ENCODE measurements around the gene SLIT1.

The SLIT1 gene

DNA sequence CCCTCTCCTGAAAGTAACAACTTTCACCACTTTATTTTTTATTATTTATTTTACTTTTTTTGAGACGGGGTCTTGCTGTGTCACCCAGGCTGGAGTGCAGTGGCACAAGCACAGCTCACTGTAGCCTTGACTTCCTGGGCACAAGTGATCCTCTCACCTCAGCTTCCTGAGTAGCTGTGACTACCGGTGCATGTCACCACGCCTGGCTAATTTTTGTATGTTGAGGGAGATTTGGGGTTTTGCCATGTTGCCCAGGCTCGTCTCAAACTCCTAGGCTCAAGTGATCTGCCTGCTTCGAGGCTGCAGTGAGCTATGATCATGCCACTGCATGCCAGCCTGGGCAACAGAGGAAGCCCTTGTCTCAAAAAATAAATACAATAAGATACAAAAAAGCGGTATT is 14.9 kb upstream of the SLIT1 start:
- DNase-seq, result peak; percentile 16

DNA sequence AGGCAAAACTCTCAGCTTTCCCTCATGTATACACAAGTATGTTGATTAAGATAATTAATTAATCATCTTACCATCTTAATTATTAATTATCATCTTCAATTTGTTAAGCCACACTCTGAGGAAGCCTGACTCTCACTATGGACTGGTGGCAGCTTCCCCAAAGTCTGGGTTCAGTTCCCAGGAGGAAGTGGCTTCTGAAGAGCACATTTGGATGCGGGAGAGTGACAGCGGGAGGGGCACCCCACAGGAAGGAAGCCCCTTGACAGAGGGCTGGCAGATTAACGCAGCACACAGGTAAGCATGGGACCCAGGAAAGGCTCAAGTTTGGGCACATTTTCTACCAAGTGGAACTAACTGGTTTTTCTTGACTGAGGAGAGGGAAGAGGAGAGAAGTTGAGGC is 13.4 kb upstream of the SLIT1 start:
- peak; percentile 5 for DNase-seq

DNA sequence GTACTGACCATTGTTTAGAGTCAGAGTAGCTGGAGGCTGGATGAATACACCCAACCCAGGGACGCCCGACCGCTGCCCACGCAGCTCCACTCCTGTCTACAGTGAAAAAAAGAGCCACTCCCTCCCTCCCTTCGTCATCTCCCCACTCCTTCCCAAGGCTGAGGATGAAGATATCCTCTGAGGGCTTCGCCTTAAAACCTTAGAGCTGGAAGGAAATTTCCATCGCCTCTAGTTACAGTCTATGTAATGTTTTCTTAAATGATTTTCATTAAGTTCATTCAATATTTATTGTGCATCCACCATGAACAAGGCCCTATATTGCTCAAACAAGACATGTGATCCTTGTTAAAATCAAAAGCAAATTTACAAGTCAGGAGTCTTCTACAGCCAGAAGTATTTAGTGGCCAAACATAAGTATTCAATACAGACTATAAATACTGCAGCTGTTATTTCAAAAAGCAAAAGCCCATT is 11.3 kb upstream of the SLIT1 start:
- no peak for DNase-seq

DNA sequence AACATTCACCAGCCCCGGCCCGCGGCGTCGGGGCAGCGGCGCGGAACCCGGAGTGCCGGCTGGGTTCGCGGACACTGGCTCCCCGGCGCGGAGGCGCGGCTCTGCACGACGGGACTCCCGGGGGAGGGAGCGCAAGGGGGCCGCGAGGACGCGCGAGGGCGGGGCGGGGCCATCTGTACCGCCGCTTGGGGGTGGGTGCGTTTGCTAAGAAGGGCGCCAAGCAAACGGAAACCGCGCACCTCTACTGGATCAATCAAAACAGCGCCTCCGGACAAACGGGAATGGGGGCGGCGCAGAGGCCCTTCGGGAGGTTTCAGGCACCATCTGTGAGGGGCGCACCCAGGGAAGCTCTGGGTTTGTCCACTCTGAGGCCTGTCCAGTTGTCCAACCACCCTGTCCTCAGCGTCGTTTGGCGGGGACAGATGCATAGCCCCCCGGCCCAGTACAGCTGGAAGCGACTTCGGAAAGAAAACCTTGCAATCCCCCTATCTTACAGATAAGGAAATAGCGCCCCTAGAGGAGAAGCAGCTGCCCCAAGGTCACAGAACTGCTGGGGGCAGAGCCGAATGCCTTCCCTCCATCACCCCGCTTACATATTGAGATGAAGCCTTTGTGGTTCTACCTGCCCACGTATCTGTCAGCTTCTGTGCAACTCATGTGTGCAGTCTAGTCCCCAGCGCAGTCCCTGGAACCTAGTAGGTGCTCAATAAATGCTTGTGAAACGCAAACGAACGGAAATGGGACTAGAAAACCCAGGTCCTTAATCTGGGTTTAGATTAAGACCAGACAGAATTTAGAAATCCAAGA is 10.7 kb upstream of the SLIT1 start:
- DNase-seq, result peak; percentile 43

DNA sequence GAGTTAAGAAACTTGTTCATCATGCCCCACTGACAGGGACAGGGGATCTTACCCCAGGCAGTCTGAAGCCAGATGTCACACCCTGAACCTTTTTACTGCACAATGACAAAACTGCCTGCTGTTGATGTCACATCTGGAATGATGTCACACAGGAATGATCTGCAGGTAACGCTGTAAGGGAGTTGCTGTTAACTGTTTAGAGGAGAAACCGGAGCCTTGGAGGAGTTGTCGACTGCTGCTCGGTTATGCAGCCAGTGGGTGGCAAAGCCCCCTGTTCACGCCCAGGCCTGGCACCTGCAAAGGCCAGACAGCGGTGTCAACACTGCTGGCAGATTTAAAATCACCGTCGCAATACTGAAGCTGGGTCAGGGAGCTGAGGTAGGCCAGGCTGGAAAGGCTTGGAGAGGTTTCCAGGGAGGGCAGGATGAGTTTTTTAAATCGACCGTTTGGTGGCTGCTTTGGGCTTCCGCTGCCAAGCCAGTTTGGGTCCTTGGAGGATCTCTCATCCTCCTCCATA is 10.0 kb upstream of the SLIT1 start:
- peak; percentile 30 for DNase-seq

DNA sequence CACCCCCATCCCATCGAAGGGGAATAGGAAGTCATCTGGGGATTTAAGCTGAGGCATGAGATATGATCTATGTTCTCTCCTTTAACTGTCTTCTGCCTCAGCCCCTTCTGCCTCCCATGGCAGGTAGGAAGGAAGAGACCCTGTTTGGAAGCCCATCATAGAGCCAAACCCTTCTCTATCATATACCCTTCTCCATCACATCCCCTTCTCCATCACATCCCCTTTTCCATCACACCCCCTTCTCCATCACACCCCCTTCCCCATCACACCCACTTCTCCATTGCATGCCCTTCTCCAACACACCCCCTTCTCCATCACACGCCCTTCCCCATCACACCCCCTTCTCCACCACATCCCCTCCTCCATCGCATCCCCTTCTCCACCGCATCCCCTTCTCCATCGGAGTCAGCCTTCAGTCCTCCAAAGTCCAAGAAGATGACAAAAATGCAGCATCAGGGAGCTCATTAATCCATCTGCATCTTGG is 7.2 kb upstream of the SLIT1 start:
- no peak for DNase-seq

DNA sequence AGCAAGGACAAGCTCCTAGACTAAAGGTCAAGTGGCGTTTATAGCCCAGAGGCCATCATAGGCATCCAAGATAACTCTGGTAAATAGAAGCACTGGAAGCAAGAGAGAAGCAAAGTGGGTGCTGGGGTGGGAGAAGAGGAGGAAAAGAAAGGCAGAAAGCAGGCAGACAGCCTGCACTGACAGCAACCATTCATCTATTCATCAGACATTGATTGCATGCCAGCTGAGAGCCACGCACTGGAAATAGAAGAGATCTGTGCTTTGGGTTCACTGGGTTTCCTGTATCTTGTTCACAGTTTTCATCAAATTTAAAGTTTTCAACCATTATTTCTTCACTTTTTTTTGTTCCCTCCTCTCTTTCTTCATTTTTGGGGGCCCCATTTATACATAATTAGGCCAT is 4.7 kb upstream of the SLIT1 start:
- DNase-seq, result no peak

DNA sequence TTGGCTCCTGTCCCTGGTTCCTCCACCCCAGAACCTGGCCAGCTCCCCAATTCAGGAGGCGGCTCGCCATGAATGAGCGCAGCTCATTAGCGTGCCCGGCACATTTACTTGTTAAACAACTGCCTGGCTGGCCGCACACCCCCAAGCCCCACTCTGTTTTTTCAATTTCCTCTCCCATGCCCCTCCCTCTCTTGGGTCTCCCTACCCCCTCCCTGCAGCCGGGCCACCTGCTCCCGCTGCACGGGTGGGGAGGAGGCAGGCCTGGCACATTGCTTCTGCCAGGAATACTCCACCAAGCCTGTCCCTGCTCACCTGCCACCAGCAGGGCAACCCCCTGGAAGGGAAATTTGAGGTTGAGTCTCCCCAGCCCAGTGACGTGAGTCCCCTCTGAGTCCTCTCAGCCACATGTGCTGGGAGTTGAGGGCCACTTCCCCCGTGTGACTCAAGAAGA is 2.5 kb upstream of the SLIT1 start:
- peak; percentile 57 for DNase-seq

DNA sequence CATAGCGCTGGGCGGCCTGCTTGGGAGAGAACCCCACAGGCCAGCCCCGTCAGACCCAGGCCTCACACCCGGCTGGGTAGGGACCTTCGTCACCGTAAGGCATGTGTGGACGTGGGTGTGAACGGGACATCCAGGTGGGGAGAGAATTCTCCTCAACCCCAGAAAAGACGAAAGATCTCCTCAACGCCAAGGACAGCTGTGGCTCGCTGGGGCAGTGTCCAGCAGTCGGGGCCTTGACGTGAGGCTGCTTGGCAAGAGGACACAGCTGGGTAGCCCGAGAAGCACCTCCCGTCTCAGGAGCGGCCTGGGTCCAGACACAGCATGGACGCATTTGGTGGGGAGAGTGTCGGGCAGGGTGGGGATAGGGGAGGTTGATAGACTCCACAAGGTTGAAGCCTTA is 1.2 kb upstream of the SLIT1 start:
- DNase-seq, result no peak

DNA sequence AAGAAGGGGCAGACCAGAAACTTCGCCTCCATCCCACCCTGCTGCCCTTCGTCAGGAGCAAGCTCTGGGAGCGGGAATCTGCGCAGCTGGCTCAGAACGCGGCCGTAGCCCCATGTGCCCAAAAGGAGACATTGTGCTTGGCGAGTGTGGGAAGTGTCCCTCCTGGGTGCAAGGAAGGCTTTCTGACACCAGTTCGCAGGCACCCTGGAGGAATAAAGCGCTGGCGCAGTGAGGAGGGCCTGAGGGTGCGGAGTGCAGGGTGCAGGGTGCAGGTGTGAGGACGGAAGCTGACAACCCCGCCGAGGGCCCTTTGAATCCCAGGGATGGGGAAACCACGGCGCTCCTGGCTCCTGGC is 811 bp downstream of the SLIT1 start:
- DNase-seq, result no peak

DNA sequence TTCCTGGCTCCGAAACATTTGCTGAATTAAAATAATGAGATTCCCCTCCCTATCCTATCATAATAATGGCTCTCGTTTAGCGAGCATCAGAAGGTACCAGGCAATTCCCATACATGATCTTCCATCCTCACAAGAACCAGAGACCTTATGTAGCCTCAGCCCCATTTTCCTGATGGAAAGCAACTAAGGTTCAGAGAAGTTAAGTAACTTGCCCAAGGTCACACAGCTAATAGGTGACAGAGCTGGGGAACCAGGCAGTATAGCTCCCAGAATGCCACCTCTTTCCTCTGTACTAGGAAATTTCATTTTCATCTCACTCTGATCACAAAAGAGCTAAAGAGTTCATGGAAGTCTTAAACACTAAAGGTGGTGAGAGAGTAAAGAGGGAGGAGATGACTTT is 2.4 kb downstream of the SLIT1 start:
- no peak for DNase-seq

DNA sequence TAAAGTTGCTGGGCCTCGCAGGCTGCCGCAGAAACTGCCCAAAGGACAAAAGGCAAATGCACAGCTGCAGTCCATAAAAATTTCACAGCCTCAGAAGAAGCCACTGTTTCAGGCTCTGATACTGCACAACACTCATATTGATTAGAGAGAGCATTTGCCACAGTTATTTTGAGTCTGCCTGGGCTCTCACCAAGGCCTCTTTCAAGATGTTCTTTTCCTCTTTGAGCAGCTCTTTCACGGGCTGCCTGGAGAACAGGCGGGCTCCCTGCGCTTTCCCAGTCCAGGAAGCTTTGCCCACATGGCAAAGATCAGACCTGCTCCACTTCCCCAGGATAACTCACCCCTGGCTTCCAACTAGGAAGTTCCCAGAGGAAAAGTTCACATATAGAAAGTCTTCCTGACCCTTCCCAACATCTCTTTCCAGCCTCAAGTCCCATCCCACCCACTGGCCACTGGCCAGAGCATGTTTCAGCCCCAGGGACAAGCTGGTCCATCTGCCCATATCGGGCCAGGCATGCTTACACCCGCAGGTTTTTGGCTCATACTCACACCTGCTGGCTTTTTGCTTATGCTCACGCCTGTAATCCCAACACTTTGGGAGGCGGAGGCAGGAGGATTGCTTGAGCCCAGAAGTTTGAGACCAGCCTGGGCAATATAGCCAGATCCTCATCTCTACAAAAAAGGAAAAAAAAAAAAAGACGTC is 3.3 kb downstream of the SLIT1 start:
- DNase-seq, result no peak

DNA sequence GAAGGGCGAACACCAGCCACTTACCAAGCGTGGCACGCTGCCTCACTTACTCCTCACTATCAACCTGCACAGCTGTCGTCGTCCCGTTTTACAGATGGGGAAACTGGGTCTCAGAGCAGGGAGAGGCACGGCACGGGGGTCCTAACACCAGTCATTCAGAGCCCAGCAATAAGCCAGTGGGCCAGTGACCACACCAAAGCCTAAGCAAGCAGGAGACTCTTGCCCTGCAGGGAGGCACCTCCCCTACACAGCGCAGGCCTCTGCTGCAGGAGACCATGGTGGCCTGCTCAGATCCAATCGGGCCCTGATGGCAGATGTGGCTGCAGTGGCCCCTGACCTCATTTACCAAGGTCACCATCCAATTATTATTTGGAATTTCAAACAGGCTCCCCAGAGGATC is 4.8 kb downstream of the SLIT1 start:
- DNase-seq, result no peak

DNA sequence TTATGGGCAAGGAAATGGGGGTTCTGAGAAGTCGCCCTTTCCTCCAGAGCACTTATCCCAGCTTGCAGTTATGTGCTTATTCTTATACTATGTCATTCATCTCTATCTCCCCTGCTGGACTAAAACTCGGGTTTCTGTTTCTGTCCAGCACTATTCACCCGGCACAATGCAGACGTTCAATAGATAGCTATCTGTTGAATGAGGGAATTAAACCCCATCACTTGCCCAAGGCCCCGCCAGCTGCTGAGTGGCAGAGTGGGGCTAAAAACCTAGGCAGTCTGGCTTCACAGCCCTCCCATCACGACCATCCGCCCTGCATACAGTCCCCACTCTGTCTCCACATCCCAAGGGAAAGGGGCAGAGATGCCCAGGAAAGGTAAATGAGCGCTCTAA is 5.4 kb downstream of the SLIT1 start:
- no peak for DNase-seq

DNA sequence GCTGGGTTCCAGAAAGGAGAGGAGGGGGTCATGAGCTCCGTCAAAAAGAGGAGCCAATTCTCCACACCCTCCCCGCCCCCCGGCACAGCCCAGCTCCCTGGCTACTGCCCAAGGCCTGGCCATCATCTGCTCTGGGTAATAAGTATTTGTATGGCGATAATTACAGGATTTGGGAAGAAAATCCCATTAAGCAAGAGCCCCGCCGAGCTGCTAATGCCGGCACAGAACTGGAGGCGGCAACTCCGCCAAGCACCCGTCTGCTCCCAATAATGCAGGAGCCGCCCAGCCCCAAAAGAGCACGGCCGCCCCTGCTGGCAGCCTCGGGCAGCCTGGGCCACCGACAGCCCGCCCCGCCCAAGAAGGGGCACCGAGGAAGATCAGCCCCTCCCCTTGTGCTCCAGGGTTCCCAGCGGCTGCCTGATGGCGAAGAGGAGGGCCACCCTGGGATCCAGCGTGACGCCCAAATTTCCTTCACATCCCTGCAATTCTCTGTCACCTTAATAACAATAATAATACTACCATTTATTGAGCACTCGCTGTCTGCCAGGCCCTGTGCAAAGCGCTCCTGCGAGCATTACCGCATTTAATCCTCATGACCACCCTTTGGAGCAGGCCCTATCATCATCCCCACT is 5.9 kb downstream of the SLIT1 start:
- DNase-seq, result peak; percentile 28

DNA sequence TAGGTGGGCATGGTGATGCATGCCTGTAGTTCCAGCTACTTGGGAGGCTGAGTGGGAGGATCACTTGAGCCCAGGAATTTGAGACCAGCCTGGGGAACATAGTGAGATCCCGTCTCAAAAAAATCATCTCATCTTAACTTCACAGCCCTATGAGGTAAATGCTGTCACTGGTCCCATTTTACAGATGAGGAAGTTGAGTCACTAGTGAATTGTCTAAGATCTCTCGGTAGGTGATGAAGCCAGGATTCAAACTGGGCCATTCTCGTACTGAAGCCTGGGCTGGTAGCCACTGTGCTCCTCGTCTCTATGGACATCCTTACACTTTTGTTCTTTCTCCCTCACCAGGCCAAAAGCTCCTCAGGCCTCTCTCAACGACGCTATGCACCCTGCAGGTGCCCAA is 6.4 kb downstream of the SLIT1 start:
- DNase-seq, result peak; percentile 15

DNA sequence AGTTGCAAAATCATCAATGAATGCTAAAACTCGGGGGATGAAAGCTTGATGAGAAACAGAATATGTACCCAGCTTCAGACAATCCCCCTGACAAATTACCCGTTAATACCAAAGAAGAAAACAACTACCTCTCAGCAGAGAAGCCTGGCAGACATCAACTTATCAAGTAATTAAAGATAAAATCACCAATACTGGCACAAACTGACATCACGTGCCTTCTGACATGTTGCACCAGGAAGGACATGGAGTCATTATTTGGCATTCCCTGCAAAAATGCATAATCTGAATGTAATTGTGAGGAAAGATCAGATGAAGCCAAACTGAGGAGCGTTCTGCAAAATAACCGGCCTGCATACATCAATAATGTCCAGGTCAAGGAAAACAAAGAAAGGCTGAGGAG is 7.7 kb downstream of the SLIT1 start:
- no peak for DNase-seq

DNA sequence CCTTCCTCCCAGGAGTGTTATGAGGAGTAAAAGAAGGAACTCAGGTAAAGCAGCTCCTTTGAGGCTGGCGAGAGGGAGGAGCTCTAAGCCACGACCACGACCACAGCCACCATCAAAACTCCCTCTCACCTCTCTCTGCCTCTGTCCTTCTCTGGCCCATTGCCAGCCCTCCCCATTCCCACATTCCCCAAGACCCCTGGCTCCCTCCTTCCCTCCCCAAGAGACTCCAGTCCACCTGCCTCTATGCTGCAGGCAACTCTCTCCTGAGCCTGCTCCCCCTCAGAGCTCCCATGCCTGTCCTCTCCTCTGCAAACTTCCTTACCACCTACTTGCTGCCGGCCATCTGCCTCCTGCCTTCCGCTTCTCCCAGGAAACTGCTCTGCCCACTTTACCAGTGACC is 9.5 kb downstream of the SLIT1 start:
- DNase-seq, result no peak

DNA sequence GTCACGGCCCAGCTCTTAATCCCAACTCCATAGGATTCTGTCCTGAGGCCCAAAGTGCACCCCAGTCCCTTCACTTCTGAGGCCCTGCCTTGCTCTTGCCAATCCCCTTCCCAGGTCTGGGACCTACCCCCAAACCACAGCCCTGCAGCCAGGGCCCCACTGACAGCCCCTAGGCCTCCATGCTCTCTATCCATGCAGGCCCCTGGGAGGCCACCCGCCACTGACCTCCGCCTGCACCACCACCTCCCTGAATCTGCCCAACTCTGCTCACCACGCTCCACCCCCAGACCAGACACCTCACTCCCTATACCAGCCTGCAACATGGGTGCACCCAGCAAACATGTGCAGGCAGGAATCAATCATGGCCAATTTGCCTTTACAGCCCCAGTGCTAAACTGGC is 10.2 kb downstream of the SLIT1 start:
- DNase-seq, result no peak

DNA sequence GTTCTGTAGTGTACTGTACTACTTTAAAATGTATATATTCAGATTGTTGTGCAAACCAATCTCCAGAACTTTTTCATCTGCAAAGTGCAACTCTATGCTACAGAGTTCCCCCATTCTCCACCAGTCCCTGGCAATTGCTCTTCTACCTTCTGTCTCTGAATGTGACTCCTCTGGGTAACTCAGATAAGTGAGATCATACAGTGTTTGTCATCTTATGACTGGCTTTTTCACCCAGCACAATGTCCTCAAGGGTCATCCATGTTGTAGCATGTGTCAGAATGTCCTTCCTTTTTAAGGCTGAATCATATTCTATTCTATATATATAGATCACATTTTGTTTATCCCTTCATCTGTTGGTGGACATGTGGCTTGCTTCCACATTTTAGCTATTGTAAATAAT is 10.8 kb downstream of the SLIT1 start:
- DNase-seq, result no peak

DNA sequence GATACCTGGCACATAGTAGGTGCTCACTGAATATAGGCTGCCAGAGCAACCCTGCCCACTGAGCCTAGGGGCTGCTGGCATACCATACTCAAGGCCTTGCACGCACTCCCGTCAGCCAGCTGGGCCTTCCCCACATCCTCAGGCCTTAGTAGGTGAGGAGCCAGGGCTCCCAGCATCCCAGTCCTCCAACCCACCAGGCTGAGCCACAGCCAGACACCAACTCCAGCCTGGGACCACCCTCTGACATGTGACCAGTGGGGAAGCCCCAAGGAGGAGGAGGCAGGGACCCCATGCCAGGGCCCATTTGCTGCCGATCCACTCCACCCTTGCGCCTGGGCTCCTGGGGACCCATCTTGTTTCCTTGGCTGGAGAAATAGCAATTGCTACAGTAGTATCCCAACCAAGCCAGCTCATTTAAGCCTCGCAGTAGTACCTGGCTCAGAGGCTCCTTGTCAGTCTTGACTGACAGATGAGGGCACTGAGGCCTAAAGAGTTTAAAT is 11.4 kb downstream of the SLIT1 start:
- DNase-seq, result no peak

DNA sequence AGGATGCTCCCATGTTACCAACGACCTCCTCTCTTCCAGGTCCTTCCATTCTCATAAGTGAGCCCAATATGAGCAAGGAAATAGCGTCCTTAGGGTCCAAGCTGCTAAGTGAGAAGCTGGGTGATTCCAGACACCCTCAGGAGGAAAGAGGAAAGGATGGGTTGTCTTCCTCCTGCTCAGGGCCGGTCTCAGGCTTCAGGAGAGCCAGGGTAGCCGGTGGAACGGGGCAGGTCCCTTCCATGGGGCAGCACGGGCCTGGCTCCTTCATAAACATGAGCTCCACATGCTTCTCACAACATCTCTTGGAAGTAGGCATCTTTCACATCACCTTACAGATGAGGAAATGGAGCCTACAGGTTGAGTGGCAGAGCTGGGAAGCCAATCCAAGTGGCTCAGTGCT is 12.7 kb downstream of the SLIT1 start:
- no peak for DNase-seq

DNA sequence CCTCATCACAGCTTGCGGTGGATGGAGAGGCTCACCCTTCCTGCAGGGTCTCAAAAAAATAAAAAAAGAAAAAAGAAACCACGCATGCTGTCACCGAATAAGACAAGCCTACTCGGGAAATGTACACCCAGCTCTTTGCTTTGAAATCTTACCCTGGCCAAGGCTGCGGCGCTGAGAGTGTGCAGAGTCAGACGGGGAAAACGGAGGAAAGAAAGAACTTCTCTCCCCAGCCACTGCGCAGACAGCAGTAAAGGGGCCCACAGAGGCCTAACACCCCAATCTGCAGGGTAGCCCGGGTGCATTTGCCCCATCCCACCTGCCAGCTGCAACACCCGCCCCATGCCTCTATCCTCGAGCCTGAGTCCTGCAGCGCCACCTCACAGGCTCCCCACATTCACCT is 14.8 kb downstream of the SLIT1 start:
- DNase-seq, result peak; percentile 71

All from DMS79 treated with DMSO at 0.1 percent for 48 hours (cell line).